ENCODE results near the gene NPB. TPM values are rescaled to one million over a fixed set of nuclear protein-coding genes. Genes with fewer than 3 reads are reported as not detected.
A peak's percentile ranks its signal among the peaks of the same experiment; 100 is the strongest.

NPB gene
- total and polyA plus RNA-seq, 2 donors, result 1.7 to 3.5 TPM

DNA sequence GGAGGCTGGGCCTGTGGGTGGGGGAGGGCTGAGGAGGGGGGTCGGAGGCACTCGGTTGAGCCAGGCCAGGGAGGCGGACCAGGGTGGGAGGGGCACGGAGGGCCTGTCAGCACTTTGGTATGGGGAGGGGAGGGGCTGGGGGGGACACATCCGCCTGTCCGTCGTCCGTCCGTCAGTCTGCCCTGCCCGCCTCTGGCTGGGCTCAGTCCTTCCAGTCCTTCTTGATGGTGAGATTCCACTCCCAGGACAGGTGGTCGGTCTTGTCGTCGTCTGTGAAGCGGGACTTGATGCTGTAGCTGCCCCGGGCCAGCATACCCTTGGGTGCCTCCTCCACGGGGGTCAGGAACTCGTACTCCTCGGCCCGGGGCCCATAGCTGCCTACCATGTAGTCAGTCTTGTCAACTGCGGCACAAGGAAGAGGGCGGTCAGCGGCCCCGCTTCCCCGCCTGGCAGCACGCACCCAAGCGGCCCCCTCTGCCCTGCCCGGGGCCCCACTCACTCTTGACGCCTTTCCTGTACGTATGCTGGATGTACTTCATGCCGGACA is 33.3 kb upstream of the NPB start:
- WGBS, result 92% methylated on average over 30 of the region's 30 CpGs
- no peak for DNase-seq (ENCODE audit: low read depth in 6 of 9, low spot score in 9 of 9)
- no peak overlapping the region for H3K4me3 ChIP-seq (ENCODE audit: low read length in 2 of 2)

GRCh38 chr17:81869221-81870130 is 32.6 kb upstream of the NPB start:
- H3K36me3 ChIP-seq (ENCODE audit: control insufficient read depth in 2 of 2, insufficient read depth in 2 of 2, low read length in 1 of 2), result peaks cover 38 to 44% of the 10 kb centered on the region in 2 donors
- H3K4me3 ChIP-seq (ENCODE audit: low read length in 2 of 2), result peak overlapping the region; percentile 78 to 96
- WGBS, result 59% methylated on average over 52 of the region's 52 CpGs
- peaks cover 0 to 2% of the 10 kb centered on the region in 2 donors for H3K27me3 ChIP-seq (ENCODE audit: control insufficient read depth in 2 of 2, insufficient read depth in 1 of 2, low read length in 1 of 2)
- H3K27ac ChIP-seq (ENCODE audit: low read depth in 1 of 2, low read length in 1 of 2), result peak overlapping the region; percentile 90 to 91
- H3K9me3 ChIP-seq (ENCODE audit: control insufficient read depth in 2 of 2, insufficient read depth in 1 of 2, low read length in 1 of 2), result no peaks in the 10 kb centered on the region
- peak in 2 of 9 donors; percentile 31 to 42 for DNase-seq (ENCODE audit: low read depth in 6 of 9, low spot score in 9 of 9)
- peaks cover 5 to 50% of the 10 kb centered on the region in 2 donors for H3K4me1 ChIP-seq (ENCODE audit: control insufficient read depth in 2 of 2, insufficient read depth in 2 of 2, low read length in 2 of 2)

More for the DNA sequence above, 33.3 kb upstream of the NPB start:
- peaks cover 42 to 44% of the 10 kb centered on the region in 2 donors for H3K36me3 ChIP-seq (ENCODE audit: control insufficient read depth in 2 of 2, insufficient read depth in 2 of 2, low read length in 1 of 2)
- H3K27me3 ChIP-seq (ENCODE audit: control insufficient read depth in 2 of 2, insufficient read depth in 1 of 2, low read length in 1 of 2), result peaks cover 0 to 2% of the 10 kb centered on the region in 2 donors
- H3K4me1 ChIP-seq (ENCODE audit: control insufficient read depth in 2 of 2, insufficient read depth in 2 of 2, low read length in 2 of 2), result peaks cover 5 to 48% of the 10 kb centered on the region in 2 donors
- no peaks in the 10 kb centered on the region for H3K9me3 ChIP-seq (ENCODE audit: control insufficient read depth in 2 of 2, insufficient read depth in 1 of 2, low read length in 1 of 2)
- H3K27ac ChIP-seq (ENCODE audit: low read depth in 1 of 2, low read length in 1 of 2), result peak overlapping the region in 1 of 2 donors; percentile 33

DNA sequence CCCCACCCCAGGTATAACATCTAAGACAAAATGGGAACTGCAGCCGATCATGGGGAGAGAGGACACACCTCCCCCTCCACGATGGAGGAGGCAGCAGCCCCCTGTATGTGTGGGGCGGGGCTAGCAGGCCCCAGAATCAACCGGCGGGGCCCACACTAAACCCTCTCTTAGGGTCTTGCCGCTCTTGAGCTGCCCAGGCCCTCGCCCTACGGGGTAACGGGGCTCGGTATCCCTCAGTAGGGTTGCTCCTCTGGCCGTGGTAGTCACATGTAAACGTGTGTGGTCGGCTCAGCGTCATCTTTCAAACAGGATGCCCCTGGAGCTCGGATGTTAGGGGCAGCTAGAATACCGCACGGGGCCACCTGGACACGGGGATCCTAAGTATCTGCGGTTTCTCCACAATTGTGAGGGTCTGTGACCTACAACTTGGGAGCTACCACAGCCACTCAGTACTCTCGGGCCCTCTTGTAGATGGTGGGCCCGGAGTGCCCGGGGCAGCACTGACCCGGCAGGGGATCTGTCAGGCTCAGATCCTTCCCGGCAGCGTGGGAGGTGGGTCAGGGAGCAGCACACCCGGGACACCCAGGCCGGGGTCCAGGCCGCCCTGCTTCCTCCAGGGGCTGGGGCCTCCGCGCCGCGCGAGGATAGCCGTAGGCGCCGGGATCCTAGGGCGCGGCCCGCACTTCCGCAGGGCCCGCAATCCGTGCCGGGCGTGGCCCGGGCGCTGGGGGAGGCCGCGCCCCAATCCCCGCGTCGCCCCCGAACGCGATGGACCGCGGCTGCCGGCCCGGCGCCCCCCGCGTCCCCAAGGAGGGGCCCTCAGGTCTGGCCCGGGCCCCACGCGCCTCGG is 31.7 kb upstream of the NPB start:
- Histone ChIP-seq H3K36me3 (ENCODE audit: control insufficient read depth in 2 of 2, insufficient read depth in 2 of 2, low read length in 1 of 2) (peaks cover 37 to 43% of the 10 kb centered on the region in 2 donors), H3K9me3 (ENCODE audit: control insufficient read depth in 2 of 2, insufficient read depth in 1 of 2, low read length in 1 of 2) (no peaks in the 10 kb centered on the region), H3K27ac (ENCODE audit: low read depth in 1 of 2, low read length in 1 of 2) (peak overlapping the region; percentile 90 to 91), H3K4me3 (ENCODE audit: low read length in 2 of 2) (peak overlapping the region; percentile 78 to 96), H3K27me3 (ENCODE audit: control insufficient read depth in 2 of 2, insufficient read depth in 1 of 2, low read length in 1 of 2) (peaks cover 0 to 2% of the 10 kb centered on the region in 2 donors), H3K4me1 (ENCODE audit: control insufficient read depth in 2 of 2, insufficient read depth in 2 of 2, low read length in 2 of 2) (peaks cover 5 to 50% of the 10 kb centered on the region in 2 donors)
- peak in 2 of 9 donors; percentile 31 to 54 for DNase-seq (ENCODE audit: low read depth in 6 of 9, low spot score in 9 of 9)
- under 1% methylated on average over 65 of the region's 65 CpGs for WGBS

DNA sequence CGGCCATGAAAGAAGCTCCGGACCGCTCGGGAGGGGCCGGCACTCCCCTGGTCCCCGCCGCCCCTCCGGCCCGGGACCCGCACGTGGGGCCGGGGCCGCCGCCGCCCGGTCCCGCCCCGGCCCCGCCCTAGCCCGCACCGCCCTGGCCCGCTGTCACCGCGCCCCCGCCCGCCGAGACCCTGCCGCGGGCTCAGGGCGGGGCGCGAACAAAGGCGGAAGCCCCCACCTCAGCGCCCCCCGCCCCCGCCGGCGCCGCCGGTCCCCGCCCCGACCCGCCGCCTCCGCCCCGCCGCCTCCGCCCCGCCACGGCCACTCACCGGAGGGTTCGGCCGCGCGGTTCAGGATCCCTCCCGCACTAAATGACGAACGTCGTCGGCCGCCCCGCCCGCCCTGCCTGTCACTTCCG is 31.1 kb upstream of the NPB start, which contains the start of gene ARHGDIA:
ARHGDIA (minus strand) TSS at position 357 of the 406 bp plus-strand sequence. CDS start 1,407 bp downstream, outside the sequence.
- peak within 1 kb of the TSS; percentile 91 for H3K27ac ChIP-seq (ENCODE audit: low read depth in 1 of 2, low read length in 1 of 2)
- peak within 1 kb of the TSS; percentile 78 to 96 for H3K4me3 ChIP-seq (ENCODE audit: low read length in 2 of 2)
- WGBS, result under 1% methylated on average over 64 of the region's 64 CpGs
- peaks cover 5 to 50% of the 10 kb centered on the region in 2 donors for H3K4me1 ChIP-seq (ENCODE audit: control insufficient read depth in 2 of 2, insufficient read depth in 2 of 2, low read length in 2 of 2)
- peaks cover 0 to 2% of the 10 kb centered on the region in 2 donors for H3K27me3 ChIP-seq (ENCODE audit: control insufficient read depth in 2 of 2, insufficient read depth in 1 of 2, low read length in 1 of 2)
- no peaks in the 10 kb centered on the region for H3K9me3 ChIP-seq (ENCODE audit: control insufficient read depth in 2 of 2, insufficient read depth in 1 of 2, low read length in 1 of 2)
- H3K36me3 ChIP-seq (ENCODE audit: control insufficient read depth in 2 of 2, insufficient read depth in 2 of 2, low read length in 1 of 2), result peaks cover 31 to 37% of the 10 kb centered on the region in 2 donors
- no peak for DNase-seq (ENCODE audit: low read depth in 6 of 9, low spot score in 9 of 9)

GRCh38 chr17:81871387-81872230 is 30.4 kb upstream of the NPB start:
- Histone ChIP-seq H3K9me3 (ENCODE audit: control insufficient read depth in 2 of 2, insufficient read depth in 1 of 2, low read length in 1 of 2) (no peaks in the 10 kb centered on the region), H3K4me3 (ENCODE audit: low read length in 2 of 2) (peak overlapping the region; percentile 78 to 96), H3K4me1 (ENCODE audit: control insufficient read depth in 2 of 2, insufficient read depth in 2 of 2, low read length in 2 of 2) (peaks cover 5 to 49% of the 10 kb centered on the region in 2 donors), H3K36me3 (ENCODE audit: control insufficient read depth in 2 of 2, insufficient read depth in 2 of 2, low read length in 1 of 2) (peaks cover 27 to 35% of the 10 kb centered on the region in 2 donors), H3K27me3 (ENCODE audit: control insufficient read depth in 2 of 2, insufficient read depth in 1 of 2, low read length in 1 of 2) (peaks cover 0 to 2% of the 10 kb centered on the region in 2 donors), H3K27ac (ENCODE audit: low read depth in 1 of 2, low read length in 1 of 2) (peak overlapping the region; percentile 91)
- under 1% methylated on average over 86 of the region's 86 CpGs for WGBS
- DNase-seq (ENCODE audit: low read depth in 6 of 9, low spot score in 9 of 9), result peak in 8 of 9 donors; percentile 62 to 93 (median 83)

GRCh38 chr17:81877569-81877968 is 24.5 kb upstream of the NPB start:
- WGBS, result 99% methylated on average over 5 of the region's 5 CpGs
- H3K4me3 ChIP-seq (ENCODE audit: low read length in 2 of 2), result no peak overlapping the region
- no peaks in the 10 kb centered on the region for H3K27me3 ChIP-seq (ENCODE audit: control insufficient read depth in 2 of 2, insufficient read depth in 1 of 2, low read length in 1 of 2)
- H3K27ac ChIP-seq (ENCODE audit: low read depth in 1 of 2, low read length in 1 of 2), result peak overlapping the region in 1 of 2 donors; percentile 5
- H3K36me3 ChIP-seq (ENCODE audit: control insufficient read depth in 2 of 2, insufficient read depth in 2 of 2, low read length in 1 of 2), result peaks cover 23 to 39% of the 10 kb centered on the region in 2 donors
- no peaks in the 10 kb centered on the region for H3K9me3 ChIP-seq (ENCODE audit: control insufficient read depth in 2 of 2, insufficient read depth in 1 of 2, low read length in 1 of 2)
- DNase-seq (ENCODE audit: low read depth in 6 of 9, low spot score in 9 of 9), result no peak
- peaks cover 0 to 12% of the 10 kb centered on the region in 2 donors for H3K4me1 ChIP-seq (ENCODE audit: control insufficient read depth in 2 of 2, insufficient read depth in 2 of 2, low read length in 2 of 2)

DNA sequence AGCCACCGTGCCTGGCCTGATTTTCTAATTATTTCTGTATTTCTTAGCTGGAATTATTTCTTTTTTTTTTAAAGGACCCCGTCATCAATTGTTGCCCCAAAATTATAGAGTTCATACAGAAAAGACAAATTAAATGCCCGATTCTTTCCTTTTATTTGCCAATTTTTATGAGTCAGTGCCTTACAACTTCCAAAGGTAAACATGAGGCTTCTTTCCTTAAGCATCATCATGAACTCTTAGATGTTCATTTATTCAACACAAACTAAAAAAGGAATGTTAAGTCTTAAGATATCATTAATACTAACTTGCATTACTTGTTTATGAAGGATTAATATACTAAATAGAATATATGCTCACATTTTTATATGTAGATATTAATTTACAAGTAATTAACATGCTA is 23.7 kb upstream of the NPB start:
- H3K36me3 ChIP-seq (ENCODE audit: control insufficient read depth in 2 of 2, insufficient read depth in 2 of 2, low read length in 1 of 2), result peaks cover 23 to 43% of the 10 kb centered on the region in 2 donors
- no peak overlapping the region for H3K27ac ChIP-seq (ENCODE audit: low read depth in 1 of 2, low read length in 1 of 2)

DNA sequence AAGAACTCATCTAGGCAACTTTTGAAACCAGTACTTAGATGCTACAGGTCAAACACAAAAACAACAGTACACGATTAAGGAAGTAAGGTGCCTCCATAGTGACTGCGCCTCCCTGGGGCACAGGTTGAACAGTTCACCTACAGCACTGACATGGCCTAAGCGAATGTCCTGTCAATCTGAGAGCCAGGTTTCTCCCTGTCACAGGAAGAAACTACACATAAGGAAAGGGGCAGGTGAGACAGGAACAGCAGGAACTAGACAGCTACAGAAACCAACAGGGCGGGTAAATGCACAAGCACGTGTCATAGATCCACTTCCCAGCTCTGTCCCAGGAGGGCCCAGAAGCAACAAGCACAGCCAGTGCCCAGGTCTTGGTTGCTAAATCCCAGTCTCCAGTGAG is 22.9 kb upstream of the NPB start:
- Histone ChIP-seq H3K4me3 (ENCODE audit: low read length in 2 of 2) (no peak overlapping the region), H3K27me3 (ENCODE audit: control insufficient read depth in 2 of 2, insufficient read depth in 1 of 2, low read length in 1 of 2) (no peaks in the 10 kb centered on the region), H3K36me3 (ENCODE audit: control insufficient read depth in 2 of 2, insufficient read depth in 2 of 2, low read length in 1 of 2) (peaks cover 31 to 48% of the 10 kb centered on the region in 2 donors), H3K9me3 (ENCODE audit: control insufficient read depth in 2 of 2, insufficient read depth in 1 of 2, low read length in 1 of 2) (no peaks in the 10 kb centered on the region), H3K27ac (ENCODE audit: low read depth in 1 of 2, low read length in 1 of 2) (no peak overlapping the region), H3K4me1 (ENCODE audit: control insufficient read depth in 2 of 2, insufficient read depth in 2 of 2, low read length in 2 of 2) (no peaks in the 10 kb centered on the region)
- no peak for DNase-seq (ENCODE audit: low read depth in 6 of 9, low spot score in 9 of 9)
- 96% methylated on average over 5 of the region's 5 CpGs for WGBS

More for the DNA sequence above, 23.7 kb upstream of the NPB start:
- H3K4me1 ChIP-seq (ENCODE audit: control insufficient read depth in 2 of 2, insufficient read depth in 2 of 2, low read length in 2 of 2), result peaks cover 0 to 5% of the 10 kb centered on the region in 2 donors
- DNase-seq (ENCODE audit: low read depth in 6 of 9, low spot score in 9 of 9), result no peak
- WGBS, result 98% methylated on average over 3 of the region's 3 CpGs
- H3K4me3 ChIP-seq (ENCODE audit: low read length in 2 of 2), result no peak overlapping the region
- H3K9me3 ChIP-seq (ENCODE audit: control insufficient read depth in 2 of 2, insufficient read depth in 1 of 2, low read length in 1 of 2), result no peaks in the 10 kb centered on the region
- H3K27me3 ChIP-seq (ENCODE audit: control insufficient read depth in 2 of 2, insufficient read depth in 1 of 2, low read length in 1 of 2), result no peaks in the 10 kb centered on the region

Data from thymus (tissue), 11 donors.